HCT116 (cell line): Measurements from ENCODE around the gene MAP4K4.

Experiments used
- CTCF ChIP-seq, 3 experiments: fragments of 200-600 bp in 1 of 3; sonication (generic) in 1 of 3; IDR thresholded peaks in 2 of 3; conservative IDR thresholded peaks in 1 of 3; 2 replicates each; pipeline ENCODE4 v1.5.1; 2012 to 2017; ENCODE audit warnings: low read depth in 2 of 3, low read length in 2 of 3, antibody characterized with exemption in 1 of 3, borderline replicate concordance in 1 of 3, control low read depth in 1 of 3, mild to moderate bottlenecking in 1 of 3, mixed read lengths in 1 of 3, mixed run types in 1 of 3, moderate library complexity in 1 of 3; ENCODE audit not compliant: insufficient read depth in 1 of 3
- EZH2phosphoT487 ChIP-seq: fragments of 200-600 bp; IDR thresholded peaks from 2 replicates; pipeline ENCODE4 v1.6.1; 2018; ENCODE audit warnings: antibody characterized with exemption, borderline replicate concordance
- POLR2A ChIP-seq: IDR thresholded peaks from 2 replicates; pipeline ENCODE4 v1.7.0; 2011; ENCODE audit warnings: borderline replicate concordance; ENCODE audit not compliant: insufficient read depth, insufficient read length; ENCODE audit errors: extremely low read depth
- POLR2AphosphoS5 ChIP-seq: IDR thresholded peaks from 2 replicates; pipeline ENCODE4 v1.6.1; 2011; ENCODE audit warnings: mild to moderate bottlenecking, low read depth, low read length, moderate library complexity
- SP1 ChIP-seq: IDR thresholded peaks from 2 replicates; pipeline ENCODE4 v1.6.1; 2012; ENCODE audit warnings: low read depth
- YY1 ChIP-seq: IDR thresholded peaks from 2 replicates; pipeline ENCODE4 v1.6.1; 2011; ENCODE audit warnings: low read length, low read depth, moderate library complexity, mild to moderate bottlenecking; ENCODE audit not compliant: insufficient replicate concordance; ENCODE audit errors: extremely low read depth

- no peak for TF ChIP-seq CTCF (IDR thresholded peaks at IDR 0.05 in 2 of 3, conservative IDR thresholded peaks at IDR 0.05 in 1 of 3; ENCODE audit: borderline replicate concordance in 1 of 3, insufficient read depth in 1 of 3, low read depth in 2 of 3, low read length in 2 of 3)
- TF ChIP-seq POLR2AphosphoS5: no peak
- no peak for TF ChIP-seq EZH2phosphoT487
- no peak for TF ChIP-seq SP1
- no peak for TF ChIP-seq YY1
- no peak for TF ChIP-seq POLR2A
Observed at GRCh38 chr2:101871480-101871879, 174.0 kb downstream of the MAP4K4 start.
